ENCODE results near the gene VAMP5.

The VAMP5 gene

GRCh38 chr2:85580206-85580605 is 4.0 kb upstream of the VAMP5 start:
- H3K4me3 ChIP-seq (ENCODE audit: low read depth, low read length): no peak overlapping the region
- H3K9ac ChIP-seq: no peak overlapping the region
- H2AFZ ChIP-seq: no peak overlapping the region
- TF ChIP-seq, protein P1, sequence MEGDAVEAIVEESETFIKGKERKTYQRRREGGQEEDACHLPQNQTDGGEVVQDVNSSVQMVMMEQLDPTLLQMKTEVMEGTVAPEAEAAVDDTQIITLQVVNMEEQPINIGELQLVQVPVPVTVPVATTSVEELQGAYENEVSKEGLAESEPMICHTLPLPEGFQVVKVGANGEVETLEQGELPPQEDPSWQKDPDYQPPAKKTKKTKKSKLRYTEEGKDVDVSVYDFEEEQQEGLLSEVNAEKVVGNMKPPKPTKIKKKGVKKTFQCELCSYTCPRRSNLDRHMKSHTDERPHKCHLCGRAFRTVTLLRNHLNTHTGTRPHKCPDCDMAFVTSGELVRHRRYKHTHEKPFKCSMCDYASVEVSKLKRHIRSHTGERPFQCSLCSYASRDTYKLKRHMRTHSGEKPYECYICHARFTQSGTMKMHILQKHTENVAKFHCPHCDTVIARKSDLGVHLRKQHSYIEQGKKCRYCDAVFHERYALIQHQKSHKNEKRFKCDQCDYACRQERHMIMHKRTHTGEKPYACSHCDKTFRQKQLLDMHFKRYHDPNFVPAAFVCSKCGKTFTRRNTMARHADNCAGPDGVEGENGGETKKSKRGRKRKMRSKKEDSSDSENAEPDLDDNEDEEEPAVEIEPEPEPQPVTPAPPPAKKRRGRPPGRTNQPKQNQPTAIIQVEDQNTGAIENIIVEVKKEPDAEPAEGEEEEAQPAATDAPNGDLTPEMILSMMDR (IDR thresholded peaks at IDR 0.05): no peak
- H3K4me2 ChIP-seq (ENCODE audit: low read length): no peak overlapping the region
- no peaks in the 10 kb centered on the region for H3K27me3 ChIP-seq (ENCODE audit: control insufficient read depth, insufficient read depth, low read length)
- peaks cover 4% of the 10 kb centered on the region for H3K79me2 ChIP-seq
- no peak overlapping the region for H3K27ac ChIP-seq
- no peaks in the 10 kb centered on the region for H3K9me3 ChIP-seq (ENCODE audit: control insufficient read depth, low read length)
- peaks cover 19% of the 10 kb centered on the region for H3K4me1 ChIP-seq
- no peaks in the 10 kb centered on the region for H3K36me3 ChIP-seq (ENCODE audit: control insufficient read depth, insufficient read depth, low read length)

GRCh38 chr2:85582492-85582891 is 1.7 kb upstream of the VAMP5 start:
- H3K27ac ChIP-seq: no peak overlapping the region
- TF ChIP-seq, protein P1 (IDR thresholded peaks at IDR 0.05): no peak

DNA sequence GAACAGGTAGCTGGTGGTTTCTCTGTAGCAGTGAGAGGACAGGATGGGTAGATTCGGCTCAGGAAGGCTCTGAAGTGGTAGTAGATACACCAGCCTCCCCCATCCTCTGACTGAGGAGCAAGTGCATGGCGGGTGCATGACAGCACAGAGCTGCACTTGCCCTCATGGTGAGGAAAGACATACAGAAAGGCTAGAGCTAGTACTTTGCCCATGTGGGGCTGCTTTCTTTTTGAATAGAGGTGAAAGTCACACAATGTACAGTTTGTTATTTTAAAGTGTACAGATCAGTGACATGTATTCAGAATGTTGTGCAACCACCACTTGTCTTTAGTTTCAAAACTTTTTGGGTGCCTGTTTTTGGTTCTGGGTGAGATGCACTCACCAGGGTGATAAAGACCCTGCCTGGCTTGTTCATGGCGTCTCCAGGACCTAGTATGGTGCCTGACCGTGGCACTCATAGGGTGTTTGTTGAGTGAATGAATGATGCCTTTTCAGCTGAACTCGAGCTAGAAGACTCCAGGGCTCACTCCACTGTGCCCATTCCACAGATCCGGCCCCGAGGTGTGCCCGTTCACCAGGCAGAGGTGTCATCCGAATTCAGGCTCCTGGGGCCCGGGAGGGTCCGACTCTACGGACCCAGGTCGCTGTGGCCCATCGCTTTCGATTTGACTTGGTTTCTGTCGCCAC is 421 bp upstream of the VAMP5 start:
- H3K4me3 ChIP-seq (ENCODE audit: low read depth, low read length): peak overlapping the region; percentile 12
- no peaks in the 10 kb centered on the region for H3K27me3 ChIP-seq (ENCODE audit: control insufficient read depth, insufficient read depth, low read length)
- no peak overlapping the region for H2AFZ ChIP-seq
- H3K27ac ChIP-seq: peak overlapping the region; percentile 64
- H3K4me1 ChIP-seq: peaks cover 9% of the 10 kb centered on the region
- no peaks in the 10 kb centered on the region for H3K36me3 ChIP-seq (ENCODE audit: control insufficient read depth, insufficient read depth, low read length)
- H3K4me2 ChIP-seq (ENCODE audit: low read length): peak overlapping the region; percentile 27
- no peaks in the 10 kb centered on the region for H3K9me3 ChIP-seq (ENCODE audit: control insufficient read depth, low read length)
- peaks cover 7% of the 10 kb centered on the region for H3K79me2 ChIP-seq
- no peak overlapping the region for H3K9ac ChIP-seq
- TF ChIP-seq, protein P1 (IDR thresholded peaks at IDR 0.05): no peak

More at GRCh38 chr2:85582492-85582891, 1.7 kb upstream of the VAMP5 start:
- H3K4me2 ChIP-seq (ENCODE audit: low read length): no peak overlapping the region
- no peaks in the 10 kb centered on the region for H3K9me3 ChIP-seq (ENCODE audit: control insufficient read depth, low read length)
- H3K4me3 ChIP-seq (ENCODE audit: low read depth, low read length): no peak overlapping the region
- H3K27me3 ChIP-seq (ENCODE audit: control insufficient read depth, insufficient read depth, low read length): no peaks in the 10 kb centered on the region
- H3K4me1 ChIP-seq: peaks cover 12% of the 10 kb centered on the region
- H3K9ac ChIP-seq: no peak overlapping the region
- H2AFZ ChIP-seq: no peak overlapping the region
- no peaks in the 10 kb centered on the region for H3K36me3 ChIP-seq (ENCODE audit: control insufficient read depth, insufficient read depth, low read length)
- H3K79me2 ChIP-seq: peaks cover 4% of the 10 kb centered on the region

GRCh38 chr2:85584857-85585780 is 888 bp downstream of the VAMP5 start:
- Histone ChIP-seq H3K79me2 (peaks cover 15% of the 10 kb centered on the region), H3K4me2 (ENCODE audit: low read length) (peak overlapping the region; percentile 32), H3K4me1 (peaks cover 7% of the 10 kb centered on the region), H3K9ac (no peak overlapping the region), H3K27me3 (ENCODE audit: control insufficient read depth, insufficient read depth, low read length) (no peaks in the 10 kb centered on the region), H2AFZ (peak overlapping the region; percentile 39), H3K9me3 (ENCODE audit: control insufficient read depth, low read length) (no peaks in the 10 kb centered on the region), H3K36me3 (ENCODE audit: control insufficient read depth, insufficient read depth, low read length) (no peaks in the 10 kb centered on the region), H3K4me3 (ENCODE audit: low read depth, low read length) (peak overlapping the region; percentile 12), H3K27ac (peak overlapping the region; percentile 65)
- TF ChIP-seq, protein P1 (IDR thresholded peaks at IDR 0.05): no peak
